Progenitor cell of endocrine pancreas (in vitro differentiated cells): ENCODE data around the gene TJP3. TPM values are rescaled to one million over a fixed set of nuclear protein-coding genes. Genes with fewer than 3 reads are reported as not detected.
A peak's percentile ranks its signal among the peaks of the same experiment; 100 is the strongest.

ENCODE experiments used
- DNase-seq: peaks from one replicate; pipeline ENCODE4 v3.0.0; 2021; ENCODE audit warnings: low spot score; ENCODE audit not compliant: unreplicated experiment
- H3K27ac Mint-ChIP-seq: 2 replicates; pipeline ENCODE4 v1.8.0; 2021; ENCODE audit warnings: mild to moderate bottlenecking, moderate library complexity, mixed read lengths
- H3K27me3 Mint-ChIP-seq: 2 replicates; pipeline ENCODE4 v1.8.0; 2021; ENCODE audit warnings: mixed read lengths
- H3K36me3 Mint-ChIP-seq: 2 replicates; pipeline ENCODE4 v1.8.0; 2022; ENCODE audit warnings: mixed read lengths; ENCODE audit not compliant: insufficient read depth
- H3K4me1 Mint-ChIP-seq: 2 replicates; pipeline ENCODE4 v1.8.0; 2021; ENCODE audit warnings: low read depth, mixed read lengths
- H3K4me3 Mint-ChIP-seq: 2 replicates; pipeline ENCODE4 v1.8.0; 2021; ENCODE audit warnings: low read depth, mild to moderate bottlenecking, moderate library complexity, mixed read lengths
- H3K9me3 Mint-ChIP-seq: 2 replicates; pipeline ENCODE4 v1.8.0; 2021; ENCODE audit warnings: low read depth, mixed read lengths
- CTCF ChIP-seq: fragments of 200-600 bp; sonication (generic); IDR thresholded peaks from one replicate; pipeline ENCODE4 v1.5.0; 2021; ENCODE audit warnings: antibody characterized with exemption, mild to moderate bottlenecking; ENCODE audit not compliant: unreplicated experiment
- total RNA-seq: library from RNA; stranded (reverse); gene quantifications from 2 replicates; pipeline ENCODE4 v1.2.1, GENCODE V29; 2021

The TJP3 gene
- total RNA-seq, 1 donor from 2014 or later, result 40.7 TPM

DNA sequence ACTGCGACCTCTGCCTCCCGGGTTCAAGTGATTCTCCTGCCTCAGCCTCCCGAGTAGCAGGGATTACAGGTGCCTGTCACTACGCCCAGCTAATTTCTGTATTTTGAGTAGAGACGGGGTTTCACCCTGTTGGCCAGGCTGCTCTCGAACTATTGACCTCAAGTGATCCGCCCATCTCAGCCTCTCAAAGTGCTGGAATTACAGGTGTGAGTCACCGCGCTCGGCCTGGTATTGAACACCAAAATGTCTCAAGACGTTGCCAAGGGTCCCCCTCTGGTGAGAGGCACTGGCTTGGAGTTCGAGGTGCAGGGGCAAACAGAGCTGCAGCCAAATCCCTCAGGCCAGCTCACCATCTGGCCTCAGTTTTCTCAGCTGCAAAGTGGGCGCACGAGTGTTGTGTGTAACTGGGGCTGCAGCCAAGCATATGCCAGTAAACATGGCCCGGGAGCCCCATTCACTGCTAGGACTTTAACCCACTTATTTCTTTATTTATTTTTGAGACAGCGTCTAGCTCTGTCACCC lies 8.0 kb downstream of the TJP3 start:
- no peak overlapping the region for H3K27ac Mint-ChIP-seq
- no peak for DNase-seq
- no peak for TF ChIP-seq CTCF
- H3K4me3 Mint-ChIP-seq, result no peak overlapping the region
- peaks cover 4% of the 10 kb centered on the region for H3K4me1 Mint-ChIP-seq
- no peaks in the 10 kb centered on the region for H3K9me3 Mint-ChIP-seq
- no peaks in the 10 kb centered on the region for H3K27me3 Mint-ChIP-seq
- H3K36me3 Mint-ChIP-seq, result no peaks in the 10 kb centered on the region

GRCh38 chr19:3719868-3720267 lies 11.7 kb downstream of the TJP3 start:
- H3K27ac Mint-ChIP-seq, result no peak overlapping the region
- no peaks in the 10 kb centered on the region for H3K36me3 Mint-ChIP-seq
- no peak for TF ChIP-seq CTCF
- no peak for DNase-seq
- no peak overlapping the region for H3K4me3 Mint-ChIP-seq
- H3K9me3 Mint-ChIP-seq, result no peaks in the 10 kb centered on the region
- peaks cover 7% of the 10 kb centered on the region for H3K4me1 Mint-ChIP-seq
- H3K27me3 Mint-ChIP-seq, result no peaks in the 10 kb centered on the region

- TF ChIP-seq CTCF, result no peak
Observed at GRCh38 chr19:3720349-3720917, 12.2 kb downstream of the TJP3 start.

GRCh38 chr19:3721131-3721886 lies 13.1 kb downstream of the TJP3 start:
- no peak for TF ChIP-seq CTCF
- peak overlapping the region; percentile 80 for H3K4me3 Mint-ChIP-seq
- peak; percentile 97 for DNase-seq
- H3K4me1 Mint-ChIP-seq, result peaks cover 7% of the 10 kb centered on the region
- no peaks in the 10 kb centered on the region for H3K36me3 Mint-ChIP-seq
- no peaks in the 10 kb centered on the region for H3K9me3 Mint-ChIP-seq
- no peak overlapping the region for H3K27ac Mint-ChIP-seq
- H3K27me3 Mint-ChIP-seq, result no peaks in the 10 kb centered on the region

More at GRCh38 chr19:3720349-3720917, 12.2 kb downstream of the TJP3 start:
- H3K9me3 Mint-ChIP-seq, result no peaks in the 10 kb centered on the region
- peaks cover 7% of the 10 kb centered on the region for H3K4me1 Mint-ChIP-seq
- H3K4me3 Mint-ChIP-seq, result no peak overlapping the region
- no peak for DNase-seq
- no peaks in the 10 kb centered on the region for H3K27me3 Mint-ChIP-seq
- no peaks in the 10 kb centered on the region for H3K36me3 Mint-ChIP-seq
- no peak overlapping the region for H3K27ac Mint-ChIP-seq

GRCh38 chr19:3721887-3722442 lies 13.8 kb downstream of the TJP3 start:
- no peak for TF ChIP-seq CTCF
- H3K27ac Mint-ChIP-seq, result peak overlapping the region; percentile 86
- peaks cover 7% of the 10 kb centered on the region for H3K4me1 Mint-ChIP-seq
- H3K9me3 Mint-ChIP-seq, result no peaks in the 10 kb centered on the region
- H3K4me3 Mint-ChIP-seq, result peak overlapping the region; percentile 80
- no peak for DNase-seq
- H3K27me3 Mint-ChIP-seq, result no peaks in the 10 kb centered on the region
- no peaks in the 10 kb centered on the region for H3K36me3 Mint-ChIP-seq
